ENCODE measurements around the gene RFTN1.

The RFTN1 gene

DNA sequence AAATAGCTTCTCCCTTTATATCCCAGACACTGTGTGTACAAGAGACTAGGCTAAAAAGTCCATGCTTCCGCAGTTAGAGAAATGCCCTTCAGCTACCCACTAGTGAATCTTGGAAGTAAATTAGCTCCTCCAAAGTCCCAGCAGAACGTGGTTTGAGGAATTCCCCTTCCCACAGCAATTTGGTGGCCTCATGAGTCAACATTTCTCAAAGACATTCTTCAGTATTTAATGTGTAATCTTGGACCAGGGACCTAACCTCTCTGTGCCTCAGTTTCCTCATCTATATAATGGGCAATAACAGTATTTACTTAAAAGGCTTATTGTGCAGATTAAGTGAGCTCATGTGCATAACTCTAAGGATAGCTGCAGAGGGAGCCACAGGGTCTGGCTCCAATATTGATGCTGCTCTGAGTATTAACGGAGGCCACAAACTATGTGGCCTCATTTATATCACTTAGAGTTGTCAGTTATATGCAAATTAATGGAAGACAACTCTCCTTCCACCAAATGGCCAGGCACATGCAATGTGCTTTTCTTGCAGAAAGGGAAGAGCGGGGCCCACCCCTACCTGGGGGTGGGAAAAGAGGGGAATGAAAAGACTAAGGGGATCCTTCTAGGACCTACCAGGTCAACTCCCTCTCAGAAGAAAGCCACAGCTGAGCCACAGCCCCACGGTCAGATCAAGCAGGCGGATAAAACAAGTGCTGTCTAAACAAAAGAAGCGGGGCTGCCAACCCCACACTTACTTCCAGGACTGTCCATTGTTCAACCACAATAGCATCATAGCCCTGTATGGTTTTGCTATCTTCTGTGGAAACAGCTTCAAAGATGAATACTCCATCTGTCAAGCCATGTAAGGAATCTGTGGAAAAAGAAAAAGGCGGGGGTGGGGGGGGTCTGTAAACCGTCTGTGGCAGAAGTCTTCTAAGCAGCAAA, 156.0 kb downstream of the RFTN1 start:
- no peak for DNase-seq (ENCODE audit: low spot score)

DNA sequence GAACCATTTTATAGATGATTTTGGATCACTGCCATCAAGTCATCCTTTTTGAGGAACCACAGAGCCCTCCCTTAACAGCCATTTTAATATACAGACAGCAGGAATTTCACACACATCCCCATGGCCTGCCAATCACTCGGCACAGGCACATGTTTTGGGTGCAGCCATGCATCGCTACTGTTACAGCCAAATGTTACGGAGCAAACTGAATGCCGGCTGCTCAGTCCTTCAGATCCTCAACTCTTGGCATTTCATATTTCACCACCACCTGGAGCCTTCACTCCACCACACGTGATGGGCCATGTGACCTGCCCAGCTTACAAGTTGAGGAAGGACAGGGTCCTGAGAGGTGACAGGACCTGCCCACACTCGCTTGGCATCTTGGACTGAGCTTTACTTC, 157.7 kb downstream of the RFTN1 start:
- no peak for DNase-seq (ENCODE audit: low spot score)

DNA sequence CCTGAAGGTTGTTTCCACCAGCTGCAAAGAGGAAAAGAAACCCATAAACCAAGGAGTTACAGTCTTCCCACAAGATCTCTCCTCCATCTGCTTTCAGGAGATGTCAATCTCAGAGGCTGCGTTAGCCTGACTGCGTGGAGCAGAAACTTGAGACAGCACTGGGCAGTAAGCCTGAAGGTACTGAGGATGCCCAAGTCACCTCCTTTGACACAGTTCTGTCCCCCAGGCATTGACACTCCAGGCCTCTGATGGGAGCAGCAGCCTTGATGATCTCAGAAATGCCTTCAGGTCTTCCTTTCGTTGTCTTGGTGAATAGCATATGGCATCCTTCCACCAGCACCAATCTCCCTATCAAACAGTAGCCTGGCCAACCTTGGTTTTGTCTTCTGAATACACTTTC, 159.2 kb downstream of the RFTN1 start:
- DNase-seq (ENCODE audit: low spot score), result no peak

DNA sequence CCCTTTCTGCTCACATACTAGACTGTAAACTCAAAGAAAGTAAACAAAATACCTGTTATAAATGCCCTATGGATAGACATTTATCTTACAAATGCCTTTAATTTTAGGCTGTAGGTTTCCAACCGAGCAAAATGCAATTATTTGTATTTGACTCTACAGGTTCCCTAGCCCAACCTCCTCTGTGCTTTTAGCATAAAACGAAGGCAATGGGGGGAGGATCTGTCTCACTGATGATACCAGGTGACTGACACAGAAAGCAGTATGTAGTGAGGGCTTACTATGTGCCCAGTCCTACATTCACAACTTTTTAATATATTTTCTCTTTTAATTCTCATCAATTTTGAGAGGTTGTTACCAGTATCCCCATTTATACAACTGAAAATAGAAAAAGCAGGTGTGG, 161.1 kb downstream of the RFTN1 start:
- no peak for DNase-seq (ENCODE audit: low spot score)

DNA sequence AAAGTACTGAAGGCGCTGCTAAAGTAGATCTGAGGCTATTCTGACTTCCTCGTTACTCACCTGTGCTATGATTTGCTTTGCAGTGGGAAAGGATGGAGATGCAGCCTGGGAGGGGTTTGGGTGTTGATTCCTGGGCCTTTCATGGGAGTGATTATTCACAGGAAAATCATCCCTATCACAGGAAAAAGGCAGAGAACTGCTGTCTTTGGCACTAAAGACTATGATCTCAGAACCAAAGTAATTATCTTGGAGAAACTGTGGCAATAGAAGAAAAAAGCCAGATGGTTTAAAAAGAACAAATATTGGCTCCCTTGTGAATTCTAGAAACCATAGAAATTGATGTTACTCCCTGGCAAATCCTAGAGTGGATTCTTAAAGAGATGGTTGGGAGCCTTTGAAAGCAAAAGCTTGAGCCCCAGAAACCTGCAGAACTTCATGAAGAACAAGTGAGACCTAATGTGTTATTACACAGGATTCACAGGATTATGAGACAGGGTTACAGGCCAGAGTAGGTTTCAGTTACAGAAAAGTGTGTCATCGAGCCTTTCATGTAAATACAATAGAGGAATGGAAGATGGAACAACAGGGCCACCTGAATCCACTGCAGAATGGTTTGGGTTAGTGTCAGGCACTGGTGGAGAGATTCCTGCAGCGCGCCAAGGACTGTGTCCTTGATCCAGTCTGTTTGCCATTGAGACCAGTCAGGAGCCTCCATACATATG, 162.7 kb downstream of the RFTN1 start:
- no peak for DNase-seq (ENCODE audit: low spot score)

DNA sequence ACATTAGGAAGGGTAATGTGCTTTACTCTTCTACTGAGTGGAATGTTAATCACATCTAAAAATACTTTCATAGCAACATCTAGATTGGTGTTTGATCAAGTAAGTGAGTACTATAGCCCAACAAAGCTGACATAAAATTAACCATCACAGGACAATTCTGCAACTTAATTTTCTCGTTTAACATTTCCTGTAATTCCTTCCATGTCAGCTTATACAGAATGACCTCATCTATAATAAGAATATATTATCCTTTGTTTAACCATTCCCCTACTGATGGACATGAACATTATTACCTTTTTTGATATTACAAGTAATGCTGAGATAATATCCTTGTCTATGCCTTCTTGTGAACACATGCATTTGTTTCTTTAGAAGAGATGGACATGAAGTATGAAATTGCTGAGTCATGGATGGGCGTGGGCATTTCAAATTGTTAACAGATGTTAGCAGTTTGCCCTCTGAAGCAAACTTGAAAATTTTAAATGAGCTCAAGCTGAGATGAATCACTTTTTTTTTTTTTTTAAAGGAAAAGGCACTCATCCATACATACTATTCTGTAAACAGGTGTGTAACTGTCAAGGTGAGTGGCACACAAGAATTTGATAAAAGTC, 163.4 kb downstream of the RFTN1 start:
- DNase-seq (ENCODE audit: low spot score), result peak; percentile 39

DNA sequence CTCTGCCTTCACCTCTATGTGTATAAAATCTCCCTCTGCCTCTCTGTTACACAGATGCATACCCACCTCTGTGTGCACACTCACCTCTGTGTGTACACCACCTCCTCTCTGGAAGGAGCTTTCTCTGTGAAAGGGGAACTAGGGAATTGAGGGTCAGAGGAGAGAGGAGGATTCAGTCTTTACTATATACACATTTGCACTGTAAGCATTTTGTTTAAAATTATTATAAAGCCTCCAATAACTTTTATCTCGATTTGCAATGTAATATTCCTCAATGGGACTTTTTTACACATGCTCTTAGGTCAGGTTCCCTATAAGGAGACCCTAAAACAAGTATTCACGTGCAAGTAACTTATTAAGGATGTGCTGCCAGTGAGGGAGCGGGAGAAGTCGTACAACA, 166.0 kb downstream of the RFTN1 start:
- DNase-seq (ENCODE audit: low spot score), result no peak

DNA sequence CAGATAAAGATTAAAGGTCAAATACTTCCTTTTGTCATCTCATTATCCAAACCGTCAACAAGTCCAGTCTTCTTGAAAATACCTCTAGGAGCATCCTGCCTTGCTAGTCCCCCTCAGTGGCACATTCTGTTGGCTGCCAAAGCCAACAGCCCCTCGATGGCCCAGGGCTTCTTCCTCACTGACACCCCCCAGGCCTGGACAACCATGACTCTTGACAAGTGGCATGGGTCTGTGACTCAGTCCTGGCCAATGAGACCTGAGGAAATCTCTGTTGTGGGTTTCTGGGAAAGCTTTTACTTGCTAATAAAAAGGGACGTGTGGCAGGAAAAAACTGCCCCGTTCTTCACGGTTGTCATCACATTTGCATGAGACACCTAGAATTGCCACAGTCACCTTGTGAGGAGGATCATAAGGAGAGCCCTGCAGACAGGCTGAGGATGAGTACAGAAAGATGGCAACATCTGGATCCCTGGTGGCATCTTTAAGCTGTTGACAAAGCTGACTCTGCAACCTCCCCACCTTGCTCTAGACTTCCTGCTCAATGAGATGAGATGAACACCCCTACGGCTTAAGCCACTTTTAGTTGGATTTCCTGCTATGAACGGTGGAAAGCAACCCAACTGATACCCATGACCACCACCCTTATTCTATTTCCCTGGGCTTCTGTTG, 167.0 kb downstream of the RFTN1 start:
- DNase-seq (ENCODE audit: low spot score), result no peak

DNA sequence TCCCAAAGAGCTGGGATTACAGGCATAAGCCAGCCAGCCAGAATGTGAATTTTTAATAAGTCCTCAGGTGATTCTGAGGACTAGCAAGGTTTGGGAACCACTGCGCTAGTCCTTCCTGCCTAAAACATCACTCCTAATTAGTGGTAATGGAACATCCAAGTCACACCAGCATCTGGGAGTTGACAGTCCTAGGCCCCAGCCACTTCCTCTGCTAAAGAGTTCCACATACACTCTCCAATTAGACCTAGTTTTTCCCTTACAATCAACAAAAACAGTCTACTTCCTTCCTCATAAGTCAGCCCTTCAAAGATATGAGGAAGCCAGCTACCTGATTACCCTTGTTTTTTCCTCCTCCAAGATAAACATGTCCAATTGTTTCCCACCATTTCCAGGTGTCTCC, 170.4 kb downstream of the RFTN1 start:
- no peak for DNase-seq (ENCODE audit: low spot score)

DNA sequence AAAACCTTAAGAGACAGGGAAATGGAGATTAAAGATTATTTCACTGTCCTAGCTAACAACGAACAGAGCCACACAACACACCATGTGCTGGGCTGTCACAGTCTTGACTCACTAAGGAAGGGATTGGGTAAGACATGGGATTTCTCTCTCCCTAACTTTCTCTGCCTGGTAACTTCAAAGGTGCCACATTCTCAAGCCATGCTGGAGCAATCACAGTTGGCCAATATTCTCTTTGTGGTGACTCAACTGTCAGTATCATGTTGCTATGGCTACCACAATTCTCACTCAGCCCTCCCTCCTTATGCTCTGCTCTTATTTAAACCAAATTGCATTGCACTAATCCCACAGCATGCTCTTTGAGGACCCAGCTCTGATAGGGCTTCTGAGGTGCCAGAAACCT, 174.5 kb downstream of the RFTN1 start:
- DNase-seq (ENCODE audit: low spot score), result peak; percentile 88

DNA sequence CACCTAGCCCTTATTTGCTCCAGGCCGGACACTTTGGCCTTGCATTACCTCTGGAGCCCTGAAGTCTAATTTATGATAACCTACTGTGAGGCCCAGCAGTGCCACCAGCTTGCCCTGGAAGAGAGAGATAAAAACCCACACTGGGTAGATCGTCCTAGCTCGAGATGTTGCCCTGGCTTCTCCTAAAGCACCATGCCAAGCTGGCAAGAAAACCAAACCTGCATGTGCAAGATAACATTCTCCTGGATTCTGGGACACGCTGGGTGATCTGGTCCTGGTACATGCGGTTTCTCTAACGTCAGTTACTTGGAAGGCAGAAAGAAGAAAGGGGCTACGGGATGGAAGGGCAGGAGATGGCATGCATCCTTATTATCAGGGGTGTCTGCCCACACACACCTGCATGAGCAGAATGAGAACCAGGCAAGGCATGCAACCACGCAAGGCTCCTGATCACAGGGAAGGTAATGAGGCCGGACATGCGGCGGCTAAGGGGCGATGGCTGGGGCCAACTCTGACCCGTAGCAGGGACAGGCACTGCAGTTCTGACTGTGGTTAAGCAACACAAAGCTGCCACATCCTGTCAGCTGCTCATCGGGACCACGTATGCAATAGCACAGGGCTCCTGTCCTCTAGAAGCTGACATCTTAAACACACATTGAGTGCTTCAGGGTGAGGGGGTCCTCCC, 175.5 kb downstream of the RFTN1 start:
- DNase-seq (ENCODE audit: low spot score), result no peak

DNA sequence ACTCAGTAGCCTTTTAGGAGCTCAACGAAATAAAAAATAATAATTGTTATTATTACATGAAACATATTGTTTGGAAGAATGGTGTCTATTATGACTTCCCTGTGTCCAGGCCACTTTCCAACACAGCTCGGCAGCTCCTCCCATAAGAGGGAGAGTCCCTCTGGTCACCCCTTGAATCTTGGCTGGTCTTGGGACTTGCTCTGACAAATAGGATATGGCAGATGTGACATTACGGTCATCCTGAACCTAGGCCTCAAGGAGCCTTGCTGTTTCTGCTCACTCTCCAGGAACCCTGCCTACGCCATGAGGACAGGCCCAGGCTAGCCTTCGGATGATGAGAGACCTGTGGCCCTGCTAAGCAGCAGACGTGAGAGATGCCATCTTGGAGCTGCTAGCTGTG, 176.7 kb downstream of the RFTN1 start:
- no peak for DNase-seq (ENCODE audit: low spot score)

DNA sequence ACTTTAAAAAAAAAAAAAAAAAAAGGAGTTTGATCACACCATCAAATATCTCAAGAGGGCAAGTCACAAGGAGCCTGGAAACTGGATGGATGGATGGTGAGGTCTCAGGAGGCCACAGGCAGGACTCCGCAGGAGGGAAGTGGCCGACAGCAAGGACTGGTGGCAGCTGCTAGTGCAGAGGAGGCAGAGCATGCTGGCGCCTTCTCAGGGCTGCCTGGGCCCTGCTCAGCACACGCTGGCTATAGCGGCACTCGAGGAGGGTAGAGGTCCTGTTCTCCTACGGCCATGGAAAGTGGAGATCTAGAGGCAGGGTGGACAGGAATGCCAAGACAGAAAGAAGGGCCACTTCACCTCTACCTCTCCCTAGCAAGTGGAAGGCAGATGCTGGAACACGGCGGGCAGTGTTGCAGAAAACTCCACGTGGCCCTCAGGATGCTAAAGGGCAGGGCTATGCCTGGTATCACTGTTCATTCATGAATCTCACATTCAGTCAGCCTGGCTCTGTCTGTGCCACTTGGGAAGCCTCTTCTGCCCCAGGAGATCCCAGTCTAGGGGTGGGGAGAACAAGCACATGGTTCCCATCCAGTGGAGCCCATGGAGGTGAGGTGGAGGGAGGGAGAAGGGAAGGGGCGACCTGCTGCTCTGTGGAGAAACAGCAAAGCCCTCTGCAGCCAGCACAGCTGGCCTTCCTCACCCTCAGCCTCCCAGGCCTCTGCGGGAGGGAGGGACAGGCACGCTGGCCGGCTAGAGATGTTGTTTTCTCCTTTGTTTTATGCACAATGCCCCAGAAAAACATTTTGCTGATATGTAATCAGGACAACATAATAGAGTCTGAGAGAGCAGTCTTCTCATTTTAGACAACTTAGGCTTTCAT, 177.5 kb downstream of the RFTN1 start:
- DNase-seq (ENCODE audit: low spot score), result no peak

DNA sequence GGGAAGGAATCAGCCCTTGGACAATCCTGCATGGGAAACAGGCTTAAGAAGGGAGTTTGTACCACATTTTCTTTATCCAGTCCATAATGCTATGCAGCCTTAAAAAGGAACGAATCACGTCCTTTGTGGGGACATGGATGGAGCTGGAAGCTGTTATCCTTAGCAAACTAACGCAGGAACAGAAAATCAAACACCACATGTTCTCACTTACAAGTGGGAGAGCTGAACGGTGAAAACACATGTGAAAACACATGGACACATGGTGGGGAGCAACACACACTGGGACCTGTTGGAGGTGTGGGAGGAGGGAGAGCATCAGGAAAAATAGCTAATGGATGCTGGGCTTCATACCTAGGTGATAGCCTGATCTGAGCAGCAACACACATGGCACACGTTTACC, 178.2 kb downstream of the RFTN1 start:
- DNase-seq (ENCODE audit: low spot score), result no peak

DNA sequence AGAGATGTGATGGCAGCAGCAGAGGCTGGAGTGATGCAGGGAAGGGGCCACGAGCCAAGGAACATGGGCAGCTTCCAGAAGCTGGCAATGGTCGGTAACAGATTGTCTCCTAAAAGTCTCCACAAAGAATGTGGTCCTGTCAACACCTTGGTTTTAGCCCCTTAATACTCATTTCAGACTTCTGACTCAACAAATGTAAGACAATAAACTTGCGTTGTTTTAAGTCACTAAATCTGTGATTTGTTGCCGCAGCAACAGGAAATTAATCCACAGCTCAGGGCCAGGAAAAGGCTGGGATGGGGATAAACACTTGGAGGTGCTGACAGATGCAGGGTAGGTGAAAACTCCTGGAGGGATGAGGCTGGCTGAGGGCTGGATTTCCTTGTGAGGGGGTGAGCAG, 178.6 kb downstream of the RFTN1 start:
- no peak for DNase-seq (ENCODE audit: low spot score)

DNA sequence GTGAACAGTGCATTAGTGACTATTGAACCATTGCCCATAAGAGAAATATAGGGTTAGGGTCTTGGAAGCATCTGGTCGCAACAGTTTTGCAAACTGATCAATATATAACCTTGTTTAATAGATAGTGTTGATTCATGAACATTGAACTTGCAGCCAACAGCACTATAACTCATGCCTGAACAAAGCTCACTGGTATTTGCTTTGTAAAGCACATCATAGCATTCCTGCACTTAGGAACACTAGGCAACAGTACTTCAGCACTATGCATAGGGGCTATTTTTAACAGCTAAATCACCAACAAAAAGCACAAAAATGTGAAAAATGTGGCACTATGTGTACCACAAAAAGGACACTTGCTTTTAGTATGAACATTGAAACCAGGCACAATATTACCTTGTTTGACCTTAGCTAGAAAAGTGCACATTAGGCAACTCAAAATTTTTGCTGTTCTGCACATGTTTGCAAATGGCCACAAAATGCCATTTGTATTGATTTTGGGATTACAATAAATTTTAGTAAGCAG, 180.5 kb downstream of the RFTN1 start:
- DNase-seq (ENCODE audit: low spot score), result peak; percentile 25

DNA sequence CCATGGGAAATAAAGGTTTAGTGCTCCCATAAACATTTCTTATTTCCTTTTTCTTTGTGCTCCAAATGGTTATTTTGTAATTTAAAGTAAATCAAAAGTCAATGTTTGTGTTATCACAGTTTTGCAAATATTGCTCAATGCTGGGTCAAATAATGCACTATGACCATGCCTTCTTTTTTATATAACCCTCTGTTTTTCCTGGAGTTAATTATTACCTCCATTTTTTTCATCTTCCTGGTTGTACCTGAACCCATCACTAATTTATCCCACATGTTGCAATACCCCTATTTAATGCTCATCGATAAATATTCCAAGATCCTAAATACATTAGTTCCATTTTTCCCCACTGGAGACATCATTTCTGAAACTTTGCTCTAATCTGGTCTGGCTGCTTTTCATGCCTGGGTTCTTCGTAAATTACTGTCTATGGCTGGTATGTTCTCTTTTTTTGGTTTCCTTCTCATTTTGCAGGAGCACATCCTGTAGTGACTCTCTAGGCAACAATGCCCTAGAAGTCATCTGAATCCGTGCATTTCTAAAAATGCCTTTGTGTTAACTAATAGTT, 182.1 kb downstream of the RFTN1 start:
- DNase-seq (ENCODE audit: low spot score), result no peak

DNA sequence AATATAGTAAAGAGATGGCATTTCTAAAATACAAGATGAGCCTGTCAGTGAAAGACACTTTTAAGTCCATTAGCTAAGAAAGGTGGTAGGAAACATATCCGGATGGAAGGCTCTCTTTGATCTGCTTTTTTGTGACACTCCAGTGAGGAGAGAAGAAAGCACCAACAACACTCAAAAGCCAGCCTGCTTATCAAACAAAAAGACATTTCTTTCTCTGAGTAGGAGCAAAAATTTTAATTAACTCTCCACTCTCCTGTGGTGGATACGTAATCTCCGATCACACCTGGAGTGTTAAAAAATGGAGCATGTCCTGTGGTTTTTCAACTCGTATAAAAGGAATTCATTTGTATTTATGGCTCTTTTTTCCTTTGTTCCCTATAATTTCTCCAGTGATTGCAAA, 183.1 kb downstream of the RFTN1 start:
- no peak for DNase-seq (ENCODE audit: low spot score)

DNA sequence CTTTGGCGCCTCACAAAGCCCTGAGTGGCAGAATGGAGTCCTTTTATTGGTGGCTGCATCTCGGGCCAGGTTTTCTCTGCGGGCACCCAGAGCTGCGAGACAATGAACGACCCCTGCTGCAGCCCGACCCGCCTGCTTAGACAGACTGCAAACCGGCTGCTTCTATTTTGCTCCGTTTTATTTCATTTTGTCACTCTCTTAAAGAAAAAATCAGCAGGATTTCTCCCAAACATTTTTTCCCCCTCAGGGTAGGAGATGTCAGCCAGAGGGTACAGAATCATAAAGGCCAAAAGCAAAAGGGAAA, 183.7 kb downstream of the RFTN1 start:
- no peak for DNase-seq (ENCODE audit: low spot score)

DNA sequence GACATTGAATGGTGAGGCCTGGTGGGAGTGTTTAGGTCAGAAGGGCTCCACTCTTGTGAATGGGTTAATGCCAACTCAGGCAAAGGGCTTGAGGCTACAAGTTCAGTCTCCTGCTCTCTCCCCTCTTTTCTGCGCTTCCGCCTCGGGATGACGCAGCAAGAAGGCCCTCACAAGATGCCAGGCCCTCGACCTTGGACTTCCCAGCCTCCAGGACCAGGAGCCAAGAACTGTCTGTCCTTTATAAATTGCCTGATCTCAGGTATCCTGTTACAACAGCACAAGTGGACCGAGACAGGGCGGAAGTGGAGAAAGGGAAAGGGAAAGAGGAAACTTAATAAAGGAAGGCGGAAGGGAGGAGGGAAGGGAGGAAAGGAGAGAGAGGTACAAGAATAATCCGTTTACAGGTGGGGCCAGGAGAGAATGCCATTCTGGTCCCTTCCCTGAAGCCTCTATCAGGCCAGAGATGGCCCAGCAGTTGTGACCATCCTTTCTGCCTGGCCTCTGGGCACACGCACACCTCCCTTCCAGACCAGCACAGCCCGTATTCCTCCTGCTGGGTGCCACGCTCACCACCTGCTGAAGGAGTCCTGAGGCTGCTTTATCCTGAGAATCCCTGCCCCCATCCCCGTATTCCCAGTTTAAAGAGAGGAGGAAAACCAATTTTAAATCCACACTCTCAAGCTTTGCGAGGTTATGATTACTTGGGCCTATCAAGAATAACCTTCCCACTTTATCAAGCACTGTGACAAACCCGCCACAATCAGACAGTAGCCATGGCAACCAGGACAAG, 184.3 kb downstream of the RFTN1 start:
- DNase-seq (ENCODE audit: low spot score), result no peak
